ENCODE data around the gene RCOR1. TPM values are rescaled to one million over a fixed set of nuclear protein-coding genes. Genes with fewer than 3 reads are reported as not detected.

The RCOR1 gene
- total and polyA plus RNA-seq, 2 of the 8 experiments (the other 6 are each of a cell fraction or from before 2014, with no cell fraction given), result 12.3 to 26.3 TPM

- TF ChIP-seq BCL11A (IDR thresholded peaks at IDR 0.05; ENCODE audit: low read depth in 2 of 2, low read length in 2 of 2) (no peak), CHD7 (IDR thresholded peaks at IDR 0.05; ENCODE audit: insufficient replicate concordance, low read length) (no peak), E2F6 (IDR thresholded peaks at IDR 0.05) (no peak), ATF2 (IDR thresholded peaks at IDR 0.05; ENCODE audit: low read length) (no peak), RFX5 (IDR thresholded peaks at IDR 0.05; ENCODE audit: borderline replicate concordance, low read depth, low read length) (no peak), HDAC6 (IDR thresholded peaks at IDR 0.05; ENCODE audit: low read depth, low read length) (no peak), TBP (IDR thresholded peaks at IDR 0.05; ENCODE audit: low read depth, low read length) (no peak)
Observed at GRCh38 chr14:102776761-102777710, 184.6 kb downstream of the RCOR1 start, which contains the start of gene TRAF3 (continued).
